ENCODE results near the gene NRXN2. TPM values are rescaled to one million over a fixed set of nuclear protein-coding genes. Genes with fewer than 3 reads are reported as not detected.

The NRXN2 gene
- polyA plus RNA-seq, 3 donors: 0.07 TPM; not detected in 2

GRCh38 chr11:64585150-64585549, 137.8 kb downstream of the NRXN2 start:
- Histone ChIP-seq H3K4me1 (ENCODE audit: control insufficient read depth in 1 of 2, insufficient read depth in 2 of 2, low read length in 2 of 2) (no peaks in the 10 kb centered on the region), H3K9ac (ENCODE audit: insufficient read depth, low read length, poor library complexity, severe bottlenecking) (no peak overlapping the region), H3K4me3 (replicated peaks in 1 of 3; ENCODE audit: low read depth in 2 of 3, low read length in 3 of 3) (no peak overlapping the region), H3K9me3 (replicated peaks in 1 of 2; ENCODE audit: control insufficient read depth in 1 of 2, insufficient read depth in 1 of 2, low read length in 2 of 2) (peaks cover 9 to 11% of the 10 kb centered on the region in 2 donors), H3K36me3 (replicated peaks in 1 of 2; ENCODE audit: control insufficient read depth in 1 of 2, insufficient read depth in 2 of 2, low read length in 2 of 2) (no peaks in the 10 kb centered on the region), H3K27me3 (ENCODE audit: control insufficient read depth in 2 of 2, insufficient read depth in 2 of 2, low read length in 2 of 2) (no peaks in the 10 kb centered on the region), H4K20me1 (ENCODE audit: insufficient read depth, low read length) (no peaks in the 10 kb centered on the region), H3K4me2 (replicated peaks; ENCODE audit: extremely low read depth, low read length, poor library complexity, severe bottlenecking) (no peak overlapping the region), H3K79me2 (ENCODE audit: insufficient read depth, low read length) (no peaks in the 10 kb centered on the region), H3K27ac (ENCODE audit: low read depth in 1 of 2, low read length in 2 of 2) (no peak overlapping the region), H2AFZ (ENCODE audit: insufficient read depth, low read depth, low read length, poor library complexity, severe bottlenecking) (no peak overlapping the region)
- TF ChIP-seq CTCF (IDR thresholded peaks at IDR 0.05): no peak
- H3K27ac Mint-ChIP-seq: no peak overlapping the region
- 25% methylated on average over 6 of the region's 8 CpGs for WGBS (ENCODE audit: insufficient coverage)
- no peaks in the 10 kb centered on the region for H3K36me3 Mint-ChIP-seq
- intact Hi-C loops (cut with micrococcal nuclease): no loop called here
- H3K9me3 Mint-ChIP-seq: peaks cover 8 to 22% (median 14%) of the 10 kb centered on the region in 7 donors
- H3K4me3 Mint-ChIP-seq: no peak overlapping the region
- peaks cover 0 to 5% (median 5%) of the 10 kb centered on the region in 3 donors for H3K27me3 Mint-ChIP-seq (ENCODE audit: low read depth in 3 of 3)
- no peak for DNase-seq
- H3K4me1 Mint-ChIP-seq: peaks cover 2% of the 10 kb centered on the region

- Mint-ChIP-seq H3K4me3 (no peak overlapping the region), H3K36me3 (no peaks in the 10 kb centered on the region), H3K4me1 (peaks cover 2% of the 10 kb centered on the region), H3K27me3 (ENCODE audit: low read depth in 3 of 3) (peaks cover 0 to 5% (median 3%) of the 10 kb centered on the region in 3 donors), H3K9me3 (peaks cover 7 to 15% (median 10%) of the 10 kb centered on the region in 7 donors), H3K27ac (no peak overlapping the region)
- H3K36me3 ChIP-seq (replicated peaks in 1 of 2; ENCODE audit: control insufficient read depth in 1 of 2, insufficient read depth in 2 of 2, low read length in 2 of 2): no peaks in the 10 kb centered on the region
- no peak overlapping the region for H3K9ac ChIP-seq (ENCODE audit: insufficient read depth, low read length, poor library complexity, severe bottlenecking)
- DNase-seq: no peak
- H4K20me1 ChIP-seq (ENCODE audit: insufficient read depth, low read length): no peaks in the 10 kb centered on the region
- H3K4me3 ChIP-seq (replicated peaks in 1 of 3; ENCODE audit: low read depth in 2 of 3, low read length in 3 of 3): no peak overlapping the region
- H3K79me2 ChIP-seq (ENCODE audit: insufficient read depth, low read length): no peaks in the 10 kb centered on the region
- no peaks in the 10 kb centered on the region for H3K27me3 ChIP-seq (ENCODE audit: control insufficient read depth in 2 of 2, insufficient read depth in 2 of 2, low read length in 2 of 2)
- no peaks in the 10 kb centered on the region for H3K4me1 ChIP-seq (ENCODE audit: control insufficient read depth in 1 of 2, insufficient read depth in 2 of 2, low read length in 2 of 2)
- 89% methylated on average over 22 of the region's 28 CpGs for WGBS (ENCODE audit: insufficient coverage)
- H2AFZ ChIP-seq (ENCODE audit: insufficient read depth, low read depth, low read length, poor library complexity, severe bottlenecking): no peak overlapping the region
- no peak overlapping the region for H3K27ac ChIP-seq (ENCODE audit: low read depth in 1 of 2, low read length in 2 of 2)
- no peak overlapping the region for H3K4me2 ChIP-seq (replicated peaks; ENCODE audit: extremely low read depth, low read length, poor library complexity, severe bottlenecking)
- intact Hi-C loops (cut with micrococcal nuclease): no loop called here
- peaks cover 4 to 6% of the 10 kb centered on the region in 2 donors for H3K9me3 ChIP-seq (replicated peaks in 1 of 2; ENCODE audit: control insufficient read depth in 1 of 2, insufficient read depth in 1 of 2, low read length in 2 of 2)
- TF ChIP-seq CTCF (IDR thresholded peaks at IDR 0.05): no peak
Observed at GRCh38 chr11:64583296-64584262, 139.4 kb downstream of the NRXN2 start.
